Lung (tissue), 12 donors: ENCODE measurements around the gene TAF9B. TPM values are rescaled to one million over a fixed set of nuclear protein-coding genes. Genes with fewer than 3 reads are reported as not detected.
"Not testable (repeated sequence)": the region's sequence is repeated elsewhere in the genome, so short reads cannot be mapped to it uniquely, and the experiment has no call there.

Experiments
- ATAC-seq: fragments of 200-7000 bp; cut with Tn5 transposase; one replicate; pipeline ENCODE4 v1.9.1; 2020; ENCODE audit warnings: moderate number of reproducible peaks; ENCODE audit not compliant: insufficient read depth, low FRiP score
- DNase-seq, 3 donors: peaks; one replicate each; pipeline ENCODE4 v3.0.0-alpha.2; 2013 to 2017
- H3K27ac ChIP-seq, 2 donors: one replicate each; pipeline ENCODE4 v1.5.1; 2013; ENCODE audit warnings: mild to moderate bottlenecking in 2 of 2, moderate library complexity in 2 of 2, control low read depth in 1 of 2, inconsistent platforms in 1 of 2, low read depth in 1 of 2, low read length in 1 of 2
- H3K27me3 ChIP-seq, 3 donors: one replicate each; pipeline ENCODE4 v1.5.1; 2013; ENCODE audit warnings: low read length in 2 of 3; ENCODE audit not compliant: control insufficient read depth in 3 of 3, insufficient read depth in 3 of 3
- H3K36me3 ChIP-seq, 4 donors: one replicate each; pipeline ENCODE4 v1.5.1; 2013; ENCODE audit warnings: low read length in 4 of 4, mild to moderate bottlenecking in 1 of 4, moderate library complexity in 1 of 4; ENCODE audit not compliant: control insufficient read depth in 4 of 4, insufficient read depth in 4 of 4
- H3K4me1 ChIP-seq, 5 donors: one replicate each; pipeline ENCODE4 v1.5.1; 2013; ENCODE audit warnings: low read length in 5 of 5, mild to moderate bottlenecking in 2 of 5, moderate library complexity in 1 of 5; ENCODE audit not compliant: control insufficient read depth in 5 of 5, insufficient read depth in 5 of 5
- H3K4me3 ChIP-seq: one replicate; pipeline ENCODE4 v1.5.1; 2013; ENCODE audit warnings: mild to moderate bottlenecking, control low read depth, moderate library complexity
- H3K9ac ChIP-seq, 2 donors: one replicate each; pipeline ENCODE4 v1.5.1; 2013; ENCODE audit warnings: low read length in 2 of 2, control low read depth in 1 of 2; ENCODE audit not compliant: insufficient read depth in 1 of 2
- H3K9me3 ChIP-seq, 4 donors: one replicate each; pipeline ENCODE4 v1.5.1; 2013; ENCODE audit warnings: low read length in 3 of 4, mild to moderate bottlenecking in 1 of 4, moderate library complexity in 1 of 4; ENCODE audit not compliant: control insufficient read depth in 4 of 4, insufficient read depth in 3 of 4
- WGBS, 2 donors: extraction: QIAGEN DNeasy Blood & Tissue Kit; methylation state at CpG; one replicate each; pipeline ENCODE4 v1.1.7; 2013; 5-methylcytosine and 5-hydroxymethylcytosine counted together
- polyA plus RNA-seq, 2 donors: library from polyadenylated mRNA; stranded (reverse); fragments of 200-250 nt; gene quantifications; one replicate each; pipeline ENCODE4 v1.2.1, GENCODE V29; 2013
- total RNA-seq, 2 donors: library from RNA; depleted of rRNA in 1 of 2; stranded (reverse); fragments of >200 nt in 1 of 2; gene quantifications; one replicate each; pipeline ENCODE4 v1.2.1, GENCODE V29; 2014 to 2021
- TF ChIP-seq, protein P1 (sequence below): IDR thresholded peaks from 2 replicates; pipeline ENCODE4 v1.5.1; 2012; ENCODE audit warnings: mild to moderate bottlenecking; ENCODE audit errors: control extremely low read depth, extremely low read depth
- donor health status: control.
- donor health status: control.
- donor health status: Bipolar disorder and iron deficiency.
- donor health status: healthy.
- donor health status: DM: yes; HTN: yes; CAD: no.

The TAF9B gene
- total and polyA plus RNA-seq, 4 donors = 5.6 to 18.5 (median 12.1) TPM

DNA sequence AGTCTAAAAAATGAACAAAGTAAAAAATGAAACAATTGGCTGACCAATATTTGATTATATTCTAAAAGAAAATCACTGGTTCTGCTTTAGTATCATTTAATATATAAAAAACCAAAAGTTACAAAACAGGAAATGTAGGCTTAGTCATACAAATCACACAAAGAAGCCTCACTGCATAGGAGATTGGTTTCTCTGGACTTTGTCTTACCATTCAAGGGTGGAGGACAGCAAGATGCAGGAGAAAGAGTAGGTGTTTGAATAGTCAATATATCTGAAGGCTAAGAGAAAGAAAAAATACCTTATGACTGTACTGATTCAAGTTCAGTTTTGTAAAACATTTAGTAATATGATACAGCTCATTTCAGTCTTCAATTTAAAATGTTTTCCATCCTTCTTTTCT lies 28.6 kb upstream of the TAF9B start:
- Histone ChIP-seq H3K4me1 (no peaks in the 10 kb centered on the region), H3K27me3 (no peaks in the 10 kb centered on the region), H3K4me3 (no peak overlapping the region), H3K36me3 (no peaks in the 10 kb centered on the region), H3K9me3 (no peaks in the 10 kb centered on the region), H3K9ac (no peak overlapping the region), H3K27ac (no peak overlapping the region)
- DNase-seq = no peak
- ATAC-seq = no peak
- TF ChIP-seq, protein P1, sequence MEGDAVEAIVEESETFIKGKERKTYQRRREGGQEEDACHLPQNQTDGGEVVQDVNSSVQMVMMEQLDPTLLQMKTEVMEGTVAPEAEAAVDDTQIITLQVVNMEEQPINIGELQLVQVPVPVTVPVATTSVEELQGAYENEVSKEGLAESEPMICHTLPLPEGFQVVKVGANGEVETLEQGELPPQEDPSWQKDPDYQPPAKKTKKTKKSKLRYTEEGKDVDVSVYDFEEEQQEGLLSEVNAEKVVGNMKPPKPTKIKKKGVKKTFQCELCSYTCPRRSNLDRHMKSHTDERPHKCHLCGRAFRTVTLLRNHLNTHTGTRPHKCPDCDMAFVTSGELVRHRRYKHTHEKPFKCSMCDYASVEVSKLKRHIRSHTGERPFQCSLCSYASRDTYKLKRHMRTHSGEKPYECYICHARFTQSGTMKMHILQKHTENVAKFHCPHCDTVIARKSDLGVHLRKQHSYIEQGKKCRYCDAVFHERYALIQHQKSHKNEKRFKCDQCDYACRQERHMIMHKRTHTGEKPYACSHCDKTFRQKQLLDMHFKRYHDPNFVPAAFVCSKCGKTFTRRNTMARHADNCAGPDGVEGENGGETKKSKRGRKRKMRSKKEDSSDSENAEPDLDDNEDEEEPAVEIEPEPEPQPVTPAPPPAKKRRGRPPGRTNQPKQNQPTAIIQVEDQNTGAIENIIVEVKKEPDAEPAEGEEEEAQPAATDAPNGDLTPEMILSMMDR = no peak

DNA sequence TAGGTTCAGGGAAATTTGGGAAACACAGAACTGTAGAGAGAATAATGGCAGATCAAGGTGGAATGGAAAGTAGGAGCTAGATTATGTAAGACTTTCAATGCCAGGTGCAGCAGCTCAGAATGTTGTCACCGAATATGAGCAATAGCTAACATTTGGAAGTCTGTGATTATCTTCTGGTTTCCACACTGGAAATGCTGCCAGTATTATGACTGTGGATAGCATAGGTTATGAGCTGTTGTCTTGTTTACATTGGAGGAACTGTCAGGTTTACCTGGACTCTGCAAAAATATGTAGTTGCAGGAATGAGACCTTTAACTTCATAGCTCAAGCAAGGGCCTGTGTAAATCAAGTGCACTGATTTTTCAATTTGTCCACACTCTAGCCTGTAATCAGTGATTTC lies 26.0 kb upstream of the TAF9B start:
- no peaks in the 10 kb centered on the region for H3K4me1 ChIP-seq
- no peaks in the 10 kb centered on the region for H3K36me3 ChIP-seq
- no peak for ATAC-seq
- 74 to 93% methylated on average over 1 of the region's 1 CpG for WGBS, 2 donors
- TF ChIP-seq, protein P1 = no peak
- no peak overlapping the region for H3K27ac ChIP-seq
- no peak for DNase-seq
- H3K9ac ChIP-seq = no peak overlapping the region
- no peaks in the 10 kb centered on the region for H3K27me3 ChIP-seq
- no peaks in the 10 kb centered on the region for H3K9me3 ChIP-seq
- no peak overlapping the region for H3K4me3 ChIP-seq

DNA sequence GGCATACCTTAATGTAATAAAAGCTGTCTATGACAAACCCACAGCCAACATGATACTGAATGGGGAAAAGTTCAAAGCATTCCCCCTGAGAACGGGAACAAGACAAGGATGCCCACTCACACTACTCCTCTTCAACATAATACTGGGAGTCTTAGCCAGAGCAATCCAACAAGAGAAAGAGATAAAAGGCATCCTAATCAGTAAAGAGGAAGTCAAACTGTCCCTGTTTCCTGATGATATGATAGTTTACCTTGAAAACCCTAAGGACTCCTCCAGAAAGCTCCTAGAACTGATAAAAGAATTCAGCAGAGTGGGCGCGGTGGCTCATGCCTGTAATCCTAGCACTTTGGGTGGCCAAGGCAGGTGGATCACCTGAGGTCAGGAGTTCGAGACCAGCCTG lies 23.7 kb upstream of the TAF9B start:
- not testable (repeated sequence) for H3K36me3 ChIP-seq, H3K27ac ChIP-seq, H3K9me3 ChIP-seq, H3K4me3 ChIP-seq, DNase-seq, H3K4me1 ChIP-seq, ATAC-seq, H3K9ac ChIP-seq, H3K27me3 ChIP-seq
- WGBS, 2 donors = 65 to 86% methylated on average over 4 of the region's 4 CpGs

DNA sequence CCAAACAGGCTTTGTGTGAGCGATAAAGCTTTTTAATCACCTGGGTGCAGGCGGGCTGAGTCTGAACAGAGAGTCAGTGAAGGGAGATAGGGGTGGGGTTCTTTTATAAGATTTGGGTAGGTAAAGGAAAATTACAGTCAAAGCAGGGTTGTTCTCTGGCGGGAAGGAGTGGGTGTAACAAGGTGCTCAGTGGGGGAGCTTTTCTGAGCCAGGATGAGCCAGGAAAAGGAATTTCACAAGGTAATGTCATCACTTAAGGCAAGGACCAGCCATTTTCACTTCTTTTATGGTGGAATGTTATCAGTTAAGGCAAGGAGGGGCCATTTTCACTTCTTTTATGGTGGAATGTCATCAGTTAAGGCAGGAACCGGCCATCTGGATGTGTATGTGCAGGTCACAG lies 21.3 kb upstream of the TAF9B start:
- DNase-seq, H3K9me3 ChIP-seq, H3K36me3 ChIP-seq, H3K4me1 ChIP-seq, H3K9ac ChIP-seq, H3K27me3 ChIP-seq, ATAC-seq, H3K27ac ChIP-seq, H3K4me3 ChIP-seq: not testable (repeated sequence)
- WGBS, 2 donors = 66 to 87% methylated on average over 4 of the region's 4 CpGs

DNA sequence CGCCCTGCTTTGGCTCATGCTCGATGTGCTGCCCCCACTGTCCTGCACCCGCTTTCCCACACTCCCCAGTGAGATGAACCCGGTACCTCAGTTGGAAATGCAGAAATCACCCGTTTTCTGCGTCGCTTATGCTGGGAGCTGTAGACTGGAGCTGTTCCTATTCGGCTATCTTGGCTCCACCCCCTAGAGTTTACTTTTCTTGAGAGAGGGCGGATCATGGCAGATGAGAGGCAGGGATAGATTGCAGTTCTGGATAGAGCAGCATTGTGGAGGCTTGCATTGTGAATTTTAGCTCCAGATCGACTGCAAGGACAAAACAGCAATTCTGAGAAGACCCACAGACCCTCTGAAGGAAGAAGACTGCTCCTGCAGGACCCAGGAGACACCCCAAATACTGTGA lies 18.4 kb upstream of the TAF9B start:
- H3K9me3 ChIP-seq, H3K9ac ChIP-seq, H3K4me3 ChIP-seq, H3K36me3 ChIP-seq, DNase-seq, H3K27ac ChIP-seq, ATAC-seq, H3K27me3 ChIP-seq, H3K4me1 ChIP-seq: not testable (repeated sequence)
- 78 to 94% methylated on average over 10 of the region's 10 CpGs for WGBS, 2 donors

DNA sequence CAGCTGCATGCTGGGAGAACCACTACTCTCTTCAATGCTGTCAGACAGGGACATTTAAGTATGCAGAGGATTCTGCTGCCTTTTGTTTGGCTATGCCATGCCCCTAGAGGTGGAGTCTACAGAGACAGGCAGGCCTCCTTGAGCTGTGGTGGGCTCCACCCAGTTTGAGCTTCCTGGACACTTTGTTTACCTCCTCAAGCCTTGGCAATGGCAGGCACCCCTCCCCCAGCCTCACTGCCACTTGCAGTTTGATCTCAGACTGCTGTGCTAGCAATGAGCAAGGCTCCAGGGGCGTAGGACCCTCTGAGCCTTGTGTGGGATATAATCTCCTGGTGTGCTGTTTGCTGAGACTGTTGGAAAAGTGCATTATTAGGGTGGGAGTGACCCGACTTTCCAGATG lies 17.9 kb upstream of the TAF9B start:
- 73 to 95% methylated on average over 2 of the region's 2 CpGs for WGBS, 2 donors
- DNase-seq, ATAC-seq, H3K27me3 ChIP-seq, H3K9me3 ChIP-seq, H3K9ac ChIP-seq, H3K4me3 ChIP-seq, H3K36me3 ChIP-seq, H3K4me1 ChIP-seq, H3K27ac ChIP-seq: not testable (repeated sequence)

DNA sequence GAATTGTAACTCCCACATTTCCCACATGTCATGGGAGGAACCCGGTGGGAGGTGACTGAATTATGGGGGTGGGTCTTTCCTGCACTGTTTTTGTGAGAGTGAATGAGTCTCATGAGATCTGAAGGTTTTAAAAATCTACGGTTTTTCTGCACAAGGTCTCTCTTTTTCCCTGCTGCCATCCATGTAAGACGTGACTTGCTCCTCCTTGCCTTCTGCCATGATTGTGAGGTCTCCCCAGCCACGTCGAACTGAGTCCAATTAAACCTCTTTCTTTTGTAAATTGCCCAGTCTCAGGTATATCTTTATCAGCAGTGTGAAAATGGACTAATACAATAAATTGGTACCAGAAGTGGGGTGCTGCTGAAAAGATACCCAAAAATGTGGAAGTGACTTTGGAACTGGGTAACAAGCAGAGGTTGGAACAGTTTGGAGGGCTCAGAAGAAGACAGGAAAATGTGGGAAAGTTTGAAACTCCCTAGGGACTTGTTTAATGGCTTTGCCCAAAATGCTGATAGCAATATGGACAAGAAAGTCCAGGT lies 7.6 kb upstream of the TAF9B start:
- not testable (repeated sequence) for H3K9ac ChIP-seq, H3K27me3 ChIP-seq, H3K4me1 ChIP-seq, H3K27ac ChIP-seq, DNase-seq, H3K4me3 ChIP-seq, H3K36me3 ChIP-seq, ATAC-seq
- whole genome bisulfite sequencing, 2 donors = 86 to 92% methylated on average over 5 of the region's 5 CpGs
- peaks cover 0 to 13% (median 2%) of the 10 kb centered on the region in 4 donors for H3K9me3 ChIP-seq
